ENCODE measurements around the gene LDB2.
"Not testable (repeated sequence)": the region's sequence is repeated elsewhere in the genome, so short reads cannot be mapped to it uniquely, and the experiment has no call there.

The LDB2 gene

GRCh38 chr4:16532240-16532970 lies 366.0 kb downstream of the LDB2 start:
- no peak for DNase-seq

DNA sequence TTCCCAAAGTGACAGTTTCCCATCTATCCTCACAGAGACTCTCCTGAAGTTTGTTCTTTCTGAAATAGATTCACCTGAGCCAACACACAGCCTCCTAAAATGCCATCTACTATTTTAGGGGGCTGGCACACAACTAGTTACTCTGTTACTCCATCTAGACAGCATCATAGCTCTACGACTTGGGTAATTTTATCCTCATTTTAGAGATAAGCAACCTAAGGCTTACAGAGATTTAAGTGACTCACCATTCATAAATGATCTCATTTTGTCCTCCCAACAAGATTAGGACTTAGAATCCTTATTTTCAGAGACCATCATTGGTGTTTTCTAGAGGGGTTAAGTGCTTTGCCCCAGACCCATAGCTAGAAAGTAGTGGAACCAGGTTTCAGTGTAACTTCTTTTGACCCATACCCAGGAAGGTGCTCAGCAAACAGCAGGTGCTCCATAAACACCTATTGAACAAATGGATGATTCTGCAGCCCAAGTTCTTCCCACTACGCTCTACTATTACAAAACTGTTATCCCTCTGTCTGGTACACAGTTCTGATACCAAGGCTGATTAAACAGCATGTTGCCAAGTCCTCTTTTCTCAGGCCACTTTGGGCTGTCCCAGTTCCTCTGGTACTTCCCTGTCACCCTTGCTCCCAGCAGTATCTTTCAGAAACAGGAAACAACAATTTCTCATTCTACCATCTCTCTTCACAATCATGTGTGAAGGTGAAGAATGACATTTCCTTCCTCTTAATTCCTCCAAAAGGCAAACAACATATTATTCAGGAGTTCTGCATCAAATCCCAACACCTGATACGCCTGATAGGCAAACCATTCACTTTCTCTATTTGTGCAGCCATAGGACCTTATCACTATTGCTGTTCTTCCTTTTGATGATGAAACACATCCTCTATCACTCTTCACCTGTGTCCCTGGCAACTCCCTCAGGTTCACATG lies 367.5 kb downstream of the LDB2 start:
- DNase-seq, result no peak

GRCh38 chr4:16524911-16525554 lies 373.4 kb downstream of the LDB2 start:
- no peak for DNase-seq

DNA sequence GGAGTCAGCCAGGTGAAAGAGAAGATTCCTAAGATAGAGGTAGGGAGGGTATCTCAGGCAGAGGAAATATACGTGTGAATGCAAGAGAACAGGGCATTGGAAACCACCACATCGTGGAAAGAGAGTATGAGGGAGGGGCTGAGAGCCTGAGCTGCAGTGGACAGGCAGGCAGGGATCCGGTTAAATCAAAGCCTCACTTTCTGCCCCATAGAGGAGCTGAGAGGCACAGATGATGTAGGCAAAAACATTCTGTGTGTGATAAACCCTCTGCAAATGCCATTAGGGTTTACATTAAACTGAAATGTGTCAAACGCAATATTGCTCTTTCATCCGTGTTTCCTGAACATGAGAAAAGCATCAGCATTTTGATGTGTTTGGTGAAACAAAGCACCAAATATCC lies 374.0 kb downstream of the LDB2 start:
- no peak for DNase-seq

DNA sequence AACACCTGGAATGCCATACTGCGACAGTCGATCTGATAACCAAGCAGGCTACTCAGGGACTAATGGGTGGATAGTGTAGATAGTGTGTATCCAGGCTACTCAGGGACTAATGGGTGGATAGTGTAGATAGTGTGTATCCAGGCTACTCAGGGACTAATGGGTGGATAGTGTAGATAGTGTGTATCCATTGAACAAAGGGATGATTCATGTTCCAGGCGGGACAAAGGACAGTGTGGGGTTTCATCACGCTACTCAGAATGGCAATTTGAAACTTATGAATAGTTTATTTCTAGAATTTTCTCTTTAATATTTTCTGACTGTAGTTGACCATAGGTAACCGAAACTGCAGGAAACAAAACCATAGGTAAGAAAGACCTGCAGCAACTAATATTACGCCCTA lies 374.9 kb downstream of the LDB2 start:
- DNase-seq, result not testable (repeated sequence)

- DNase-seq, result no peak
Observed at GRCh38 chr4:16521156-16521915, 377.1 kb downstream of the LDB2 start.

DNA sequence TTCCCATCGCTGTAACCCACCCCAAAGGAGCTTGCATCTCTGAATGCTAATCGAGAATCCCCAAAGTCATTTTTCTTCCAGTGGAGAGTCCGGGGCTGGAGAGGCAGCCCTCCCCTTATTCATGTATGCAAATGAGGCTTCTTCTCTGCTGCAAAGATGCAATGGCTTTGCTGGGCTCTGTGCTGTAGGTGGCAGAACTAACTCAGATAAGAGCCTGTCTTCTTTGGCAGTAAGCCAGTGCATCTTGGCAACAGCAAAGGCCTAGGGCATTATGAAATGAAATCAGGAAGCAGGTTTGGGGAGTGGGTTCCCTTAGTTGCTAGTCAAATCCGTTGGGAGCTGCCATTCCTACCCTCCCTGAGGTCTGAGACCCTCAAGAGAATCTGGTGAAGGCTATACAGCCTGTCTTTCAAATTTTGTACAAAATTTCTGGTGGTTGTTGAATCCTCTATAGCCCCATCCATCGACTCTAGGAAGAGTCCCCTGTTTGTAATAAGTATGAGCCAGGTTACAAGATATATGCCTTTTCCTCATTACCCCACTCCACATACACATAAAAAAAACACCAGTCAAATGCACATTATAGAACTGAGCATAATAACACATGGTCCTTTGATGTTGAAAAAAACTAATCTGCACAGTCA lies 381.5 kb downstream of the LDB2 start:
- DNase-seq, result peak; percentile 18

- DNase-seq, result no peak
Observed at GRCh38 chr4:16513876-16514275, 384.6 kb downstream of the LDB2 start.

- DNase-seq, result no peak
Observed at GRCh38 chr4:16508968-16509367, 389.5 kb downstream of the LDB2 start.

GRCh38 chr4:16505726-16506125 lies 392.7 kb downstream of the LDB2 start:
- DNase-seq, result no peak

DNA sequence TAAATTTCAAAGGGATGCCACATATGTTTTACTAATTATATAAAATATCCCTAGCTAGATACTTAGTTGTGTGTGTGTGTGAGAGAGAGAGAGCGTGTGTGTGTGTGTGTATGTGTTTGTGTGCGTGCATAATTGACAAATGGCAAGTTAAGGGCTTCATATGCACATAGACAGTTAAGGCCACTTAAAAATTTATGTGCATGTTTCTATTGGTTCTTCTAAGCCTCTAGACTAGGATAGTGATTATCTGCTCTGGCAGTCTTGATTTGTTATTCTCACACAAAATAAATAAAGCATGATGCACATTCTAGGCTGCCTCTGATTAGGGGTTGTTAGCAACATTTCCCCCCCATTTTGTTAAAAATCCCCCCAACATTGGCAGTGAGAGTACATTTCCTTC lies 393.2 kb downstream of the LDB2 start:
- no peak for DNase-seq

DNA sequence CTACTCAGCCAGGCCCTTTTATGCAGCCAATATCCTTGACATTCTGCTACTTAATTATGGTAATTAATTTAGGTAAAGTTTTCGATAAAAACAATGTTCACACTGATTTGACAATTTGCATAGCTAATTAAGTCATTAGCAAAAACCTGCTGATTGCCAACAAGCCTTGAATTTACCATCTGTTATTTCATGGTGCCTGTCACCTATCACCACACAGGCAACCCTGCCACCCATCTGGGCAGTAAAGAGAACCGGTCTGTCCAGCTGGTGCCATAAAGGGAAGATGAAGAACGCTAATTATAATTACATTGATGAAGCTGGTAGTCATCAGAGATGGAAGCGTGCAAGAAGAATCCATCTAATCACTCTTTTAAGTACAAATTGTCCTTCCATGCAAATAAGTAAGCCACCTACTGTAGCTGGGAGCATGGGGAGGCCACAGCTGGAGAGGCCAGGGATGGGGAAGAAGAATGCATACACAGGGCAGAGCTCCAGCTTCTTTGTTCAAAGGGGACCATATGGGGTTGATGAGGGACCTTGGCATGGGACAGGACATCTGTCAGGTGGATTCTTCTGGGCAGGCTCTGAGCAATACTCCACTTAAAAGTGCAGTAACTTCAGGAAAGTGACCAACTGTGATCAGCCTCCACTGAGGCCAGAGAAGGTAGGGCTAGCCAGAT lies 394.9 kb downstream of the LDB2 start:
- DNase-seq, result no peak

DNA sequence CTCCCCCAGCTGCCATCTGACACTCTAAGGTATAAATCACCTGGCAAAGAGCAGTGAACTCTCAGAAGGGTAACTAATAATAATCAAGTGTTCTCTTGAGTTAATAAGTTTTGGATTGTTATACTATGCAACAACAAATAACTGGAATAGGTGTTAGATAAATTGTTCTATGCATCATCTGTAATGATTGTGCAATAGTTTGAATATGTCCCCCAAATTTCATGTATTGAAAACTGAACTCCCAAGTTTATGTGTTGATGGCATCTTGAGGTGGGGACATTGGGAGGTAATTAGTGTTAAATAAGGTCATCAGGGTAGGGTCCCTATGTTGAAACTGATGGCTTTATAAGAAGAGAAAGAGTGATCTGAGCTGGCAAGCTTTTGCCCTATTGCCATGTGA lies 399.5 kb downstream of the LDB2 start:
- no peak for DNase-seq

GRCh38 chr4:16496501-16496900 lies 401.9 kb downstream of the LDB2 start:
- no peak for DNase-seq

DNA sequence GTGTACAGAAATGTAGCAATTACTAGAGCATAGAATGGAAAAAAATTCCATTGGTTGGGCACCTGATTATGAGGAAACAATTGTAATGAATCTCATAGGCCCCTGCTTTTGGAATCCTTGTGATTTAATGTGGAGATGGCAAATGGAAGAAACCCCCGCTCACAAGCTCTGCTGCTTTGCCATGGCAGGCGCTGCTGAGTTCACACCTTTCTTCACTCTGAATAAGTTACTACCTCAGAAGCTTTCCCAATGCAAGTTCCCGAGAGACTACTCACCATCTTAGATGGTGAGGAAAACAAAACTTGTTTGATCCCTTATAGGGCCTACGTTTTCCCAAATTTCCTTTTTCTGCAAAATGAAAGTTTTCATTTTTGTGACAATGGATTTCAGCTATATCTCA lies 405.6 kb downstream of the LDB2 start:
- no peak for DNase-seq

DNA sequence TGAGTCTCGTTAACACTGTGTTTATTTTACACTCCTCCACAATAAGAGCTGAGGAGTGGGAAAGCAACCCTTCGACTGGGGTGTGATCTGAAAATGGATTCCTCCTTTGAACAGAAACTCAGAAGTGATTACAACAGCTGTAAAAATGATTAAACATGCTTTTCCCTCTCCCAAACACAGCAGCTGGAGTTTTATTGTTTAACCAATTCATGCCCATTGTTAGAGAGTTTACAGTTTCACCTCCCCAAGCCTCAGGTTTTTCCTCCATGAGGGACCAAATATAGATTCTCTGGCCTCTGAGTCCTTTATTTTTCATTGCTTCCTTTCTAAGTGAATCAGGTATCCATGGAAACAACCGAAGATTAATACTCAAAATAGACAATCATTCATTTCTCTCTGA lies 409.2 kb downstream of the LDB2 start:
- no peak for DNase-seq

DNA sequence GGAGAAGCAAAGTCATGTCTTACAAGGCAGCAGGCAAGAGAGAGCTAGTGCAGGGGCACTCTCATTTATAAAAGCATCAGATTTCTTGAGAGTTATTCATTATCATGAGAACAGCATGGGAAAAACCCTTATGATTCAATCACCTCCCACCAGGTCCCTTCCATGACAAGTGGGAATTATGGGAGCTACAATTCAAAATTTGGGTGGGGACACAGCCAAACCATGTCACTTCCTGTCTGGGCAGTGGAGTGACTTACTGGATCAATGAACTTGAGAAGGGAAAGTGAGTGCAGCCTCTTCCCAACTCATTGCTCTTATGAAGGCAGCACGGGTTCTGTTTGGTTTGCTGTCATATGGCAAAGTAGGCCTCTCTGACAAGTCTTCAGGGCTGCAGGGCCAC lies 410.4 kb downstream of the LDB2 start:
- DNase-seq, result no peak

DNA sequence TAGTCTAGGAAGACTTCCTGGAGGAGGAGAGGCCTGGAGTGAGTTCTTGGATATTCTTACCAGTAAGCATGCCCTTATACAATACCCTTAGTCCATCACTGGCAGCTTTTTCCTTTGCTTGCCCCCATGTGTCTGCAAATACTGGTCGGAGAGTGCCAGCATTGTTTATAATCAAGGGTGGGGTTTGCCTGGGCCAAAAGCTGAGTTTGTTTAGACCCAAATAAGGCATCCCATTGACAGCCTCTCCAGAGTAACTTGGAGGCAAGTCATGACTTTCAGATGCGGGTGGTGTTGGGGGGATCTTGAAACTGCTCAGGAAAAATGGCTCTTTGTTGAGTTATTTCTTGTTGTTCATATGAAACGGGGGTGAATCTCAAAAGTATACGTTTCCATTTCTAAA lies 413.7 kb downstream of the LDB2 start:
- DNase-seq, result no peak

GRCh38 chr4:16483540-16483939 lies 414.9 kb downstream of the LDB2 start:
- DNase-seq, result no peak

GRCh38 chr4:16480011-16480410 lies 418.4 kb downstream of the LDB2 start:
- no peak for DNase-seq

DNA sequence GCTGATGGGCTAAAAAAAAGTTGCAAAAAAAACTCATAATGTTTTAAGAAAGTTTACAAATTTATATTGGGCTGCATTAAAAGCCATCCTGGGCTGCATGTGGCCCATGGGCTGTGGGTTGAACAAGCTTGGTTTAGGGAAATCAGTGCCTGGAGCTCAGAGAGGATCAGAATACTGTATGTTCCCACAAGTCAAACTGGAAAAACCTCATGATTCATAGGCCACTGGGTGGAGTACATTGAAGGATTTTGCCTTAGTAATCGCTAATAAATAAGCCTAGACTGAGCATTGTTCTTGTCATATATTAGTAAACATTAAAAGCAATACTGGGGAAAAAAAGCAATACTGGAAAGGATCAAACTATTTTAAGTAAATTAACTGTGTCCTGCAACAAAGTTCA lies 425.9 kb downstream of the LDB2 start:
- DNase-seq, result no peak

Data from right kidney (tissue), 1 donor.